ENCODE measurements around the gene EPS8L3.

EPS8L3 gene

GRCh38 chr1:109721042-109721441 lies 42.7 kb downstream of the EPS8L3 start:
- no peak for DNase-seq (ENCODE audit: low spot score)
- no peak for TF ChIP-seq CTCF (IDR thresholded peaks at IDR 0.05; ENCODE audit: extremely low read depth, missing control alignments)

GRCh38 chr1:109719337-109719837 lies 44.3 kb downstream of the EPS8L3 start:
- DNase-seq (ENCODE audit: low spot score), result no peak
- no peak for TF ChIP-seq CTCF (IDR thresholded peaks at IDR 0.05; ENCODE audit: extremely low read depth, missing control alignments)

- no peak for DNase-seq (ENCODE audit: low spot score)
- no peak for TF ChIP-seq CTCF (IDR thresholded peaks at IDR 0.05; ENCODE audit: extremely low read depth, missing control alignments)
Measured at GRCh38 chr1:109718495-109718894, 45.2 kb downstream of the EPS8L3 start.

GRCh38 chr1:109717729-109718128 lies 46.0 kb downstream of the EPS8L3 start:
- no peak for DNase-seq (ENCODE audit: low spot score)
- no peak for TF ChIP-seq CTCF (IDR thresholded peaks at IDR 0.05; ENCODE audit: extremely low read depth, missing control alignments)

GRCh38 chr1:109716570-109717090 lies 47.1 kb downstream of the EPS8L3 start:
- TF ChIP-seq CTCF (IDR thresholded peaks at IDR 0.05; ENCODE audit: extremely low read depth, missing control alignments), result no peak
- DNase-seq (ENCODE audit: low spot score), result no peak

- no peak for TF ChIP-seq CTCF (IDR thresholded peaks at IDR 0.05; ENCODE audit: extremely low read depth, missing control alignments)
Measured at GRCh38 chr1:109716121-109716520, 47.6 kb downstream of the EPS8L3 start.

GRCh38 chr1:109714661-109715372 lies 48.9 kb downstream of the EPS8L3 start:
- peak; percentile 5 for DNase-seq (ENCODE audit: low spot score)
- no peak for TF ChIP-seq CTCF (IDR thresholded peaks at IDR 0.05; ENCODE audit: extremely low read depth, missing control alignments)

More at GRCh38 chr1:109716121-109716520, 47.6 kb downstream of the EPS8L3 start:
- no peak for DNase-seq (ENCODE audit: low spot score)
